GM12878 (cell line): ENCODE measurements around the gene SLC45A3. TPM values are rescaled to one million over a fixed set of nuclear protein-coding genes. Genes with fewer than 3 reads are reported as not detected.
A peak's percentile ranks its signal among the peaks of the same experiment; 100 is the strongest.

Experiments used
- EP300 ChIP-seq, 2 experiments: fragments of 150-350 bp in 1 of 2; IDR thresholded peaks; 2 replicates each; pipeline ENCODE4 v1.6.1; 2011 to 2012; ENCODE audit warnings: low read depth in 2 of 2, low read length in 2 of 2, borderline replicate concordance in 1 of 2, improper control_type of control experiment in 1 of 2, inconsistent platforms in 1 of 2; ENCODE audit not compliant: control insufficient read depth in 1 of 2
- FOXM1 ChIP-seq: IDR thresholded peaks from 2 replicates; pipeline ENCODE4 v1.6.1; 2012; ENCODE audit warnings: low read depth, mild to moderate bottlenecking, inconsistent platforms, low read length, moderate library complexity
- HDGF ChIP-seq: fragments of 450-650 bp; IDR thresholded peaks from 2 replicates; pipeline ENCODE4 v1.6.1; 2016; ENCODE audit warnings: antibody characterized with exemption
- IKZF1 ChIP-seq: fragments of 450-650 bp; conservative IDR thresholded peaks from 2 replicates; pipeline ENCODE4 v1.6.1; 2017; ENCODE audit warnings: antibody characterized with exemption, mild to moderate bottlenecking
- JUNB ChIP-seq: IDR thresholded peaks from 2 replicates; pipeline ENCODE4 v1.6.1; 2016; ENCODE audit warnings: antibody characterized with exemption, mild to moderate bottlenecking
- LARP7 ChIP-seq: fragments of 450-650 bp; IDR thresholded peaks from 2 replicates; pipeline ENCODE4 v1.6.1; 2017; ENCODE audit warnings: mild to moderate bottlenecking
- MEF2B ChIP-seq: fragments of 450-650 bp; IDR thresholded peaks from 2 replicates; pipeline ENCODE4 v1.6.1; 2018; ENCODE audit warnings: mild to moderate bottlenecking, moderate library complexity; ENCODE audit not compliant: partially characterized antibody, poor library complexity, severe bottlenecking
- MXI1 ChIP-seq: fragments of 150-350 bp; IDR thresholded peaks from 2 replicates; pipeline ENCODE4 v1.6.1; 2011; ENCODE audit warnings: low read depth, mild to moderate bottlenecking, inconsistent platforms, low read length, improper control_type of control experiment
- MYC ChIP-seq: IDR thresholded peaks from 2 replicates; pipeline ENCODE4 v1.6.1; 2011; ENCODE audit warnings: mild to moderate bottlenecking, low read length, moderate library complexity, inconsistent platforms; ENCODE audit not compliant: insufficient read depth, insufficient replicate concordance, insufficient read length, severe bottlenecking
- NBN ChIP-seq: fragments of 450-650 bp; IDR thresholded peaks from 2 replicates; pipeline ENCODE4 v1.6.1; 2016
- NFIC ChIP-seq: IDR thresholded peaks from 2 replicates; pipeline ENCODE4 v1.6.1; 2012; ENCODE audit warnings: low read depth, mild to moderate bottlenecking, inconsistent platforms, low read length, moderate library complexity
- NKRF ChIP-seq: fragments of 450-650 bp; conservative IDR thresholded peaks from 2 replicates; pipeline ENCODE4 v1.6.1; 2017; ENCODE audit warnings: mild to moderate bottlenecking, moderate library complexity
- POU2F2 ChIP-seq: IDR thresholded peaks from 3 replicates; pipeline ENCODE4 v1.6.1; 2011; ENCODE audit warnings: low read depth, mild to moderate bottlenecking, low read length, borderline replicate concordance
- RELA ChIP-seq: fragments of 450-650 bp; IDR thresholded peaks from 2 replicates; pipeline ENCODE4 v1.8.0; 2014; ENCODE audit warnings: borderline replicate concordance; ENCODE audit not compliant: partially characterized antibody
- SKIL ChIP-seq: fragments of 450-650 bp; IDR thresholded peaks from 2 replicates; pipeline ENCODE4 v1.6.1; 2017; ENCODE audit warnings: mild to moderate bottlenecking, low read depth, inconsistent platforms; ENCODE audit not compliant: poor library complexity, severe bottlenecking
- SMC3 ChIP-seq: IDR thresholded peaks from 2 replicates; pipeline ENCODE4 v1.6.1; 2011; ENCODE audit warnings: low read length, improper control_type of control experiment, borderline replicate concordance
- USF2 ChIP-seq: IDR thresholded peaks from 2 replicates; pipeline ENCODE4 v1.6.1; 2011; ENCODE audit warnings: low read depth, low read length, improper control_type of control experiment, borderline replicate concordance
- ZNF622 ChIP-seq: fragments of 450-650 bp; IDR thresholded peaks from 2 replicates; pipeline ENCODE4 v1.6.1; 2017; ENCODE audit warnings: mild to moderate bottlenecking, inconsistent platforms
- polyA plus RNA-seq, 11 experiments: library from polyadenylated mRNA; depleted of rRNA in 4 of 11; unstranded in 6 of 11; stranded (reverse) in 5 of 11; fragments of >200 nt; fragmentation: Nextera tagmentation in 4 of 11; fragmentation: Illumina TruSeq in 1 of 11; extraction: Ambion mirVana in 4 of 11; extraction: Trizol in 1 of 11; gene quantifications; 1 replicate in 1 of 11; 2 replicates in 10 of 11; pipeline versions ENCODE4 v1.2.1 to v1.2.3, GENCODE V29; 2011 to 2016; ENCODE audit warnings: inconsistent platforms in 2 of 11, missing spikeins in 2 of 11, low read depth in 1 of 11
- total RNA-seq, 4 experiments: library from RNA; depleted of rRNA in 3 of 4; stranded (reverse); fragments of >200 nt in 3 of 4; fragmentation: Illumina TruSeq in 1 of 4; extraction: Trizol in 1 of 4; gene quantifications; 2 replicates each; pipeline versions ENCODE4 v1.2.1 to v1.2.3, GENCODE V29; 2013 to 2021
- TF ChIP-seq, protein P1 (sequence below): fragments of 450-650 bp; formaldehyde crosslinking; IDR thresholded peaks from 2 replicates; pipeline ENCODE4 v1.5.0; 2022; ENCODE audit warnings: mild to moderate bottlenecking, missing genetic modification characterization
- TF ChIP-seq, protein P2 (sequence below): fragments of 450-650 bp; IDR thresholded peaks from 2 replicates; pipeline ENCODE4 v1.6.1; 2017; ENCODE audit warnings: low read depth, mild to moderate bottlenecking, moderate library complexity

The SLC45A3 gene
- total and polyA plus RNA-seq, 10 of the 15 experiments (the other 5 are each of a cell fraction or from before 2014, with no cell fraction given): 0.26 to 10.3 (median 4.1) TPM

DNA sequence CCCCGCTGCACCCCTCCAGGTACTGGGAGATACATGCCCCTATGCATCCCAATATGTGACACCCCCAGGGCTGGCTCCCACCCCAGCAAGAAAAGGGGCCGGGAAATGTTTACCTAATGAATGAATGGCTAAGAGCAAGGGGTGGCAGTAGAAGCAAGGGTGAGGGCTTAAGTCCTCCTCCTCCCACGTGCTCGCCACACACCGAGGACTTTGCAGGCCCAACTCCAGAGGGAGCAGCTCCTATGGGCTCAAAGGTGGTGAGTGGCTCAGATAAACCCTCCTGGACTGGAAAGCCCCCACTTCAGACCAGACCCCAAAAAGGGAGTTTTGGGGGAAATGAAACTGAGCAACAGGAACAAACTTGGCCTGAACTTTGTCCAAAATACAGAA lies 11.4 kb downstream of the SLC45A3 start (continued):
- TF ChIP-seq, protein P1, sequence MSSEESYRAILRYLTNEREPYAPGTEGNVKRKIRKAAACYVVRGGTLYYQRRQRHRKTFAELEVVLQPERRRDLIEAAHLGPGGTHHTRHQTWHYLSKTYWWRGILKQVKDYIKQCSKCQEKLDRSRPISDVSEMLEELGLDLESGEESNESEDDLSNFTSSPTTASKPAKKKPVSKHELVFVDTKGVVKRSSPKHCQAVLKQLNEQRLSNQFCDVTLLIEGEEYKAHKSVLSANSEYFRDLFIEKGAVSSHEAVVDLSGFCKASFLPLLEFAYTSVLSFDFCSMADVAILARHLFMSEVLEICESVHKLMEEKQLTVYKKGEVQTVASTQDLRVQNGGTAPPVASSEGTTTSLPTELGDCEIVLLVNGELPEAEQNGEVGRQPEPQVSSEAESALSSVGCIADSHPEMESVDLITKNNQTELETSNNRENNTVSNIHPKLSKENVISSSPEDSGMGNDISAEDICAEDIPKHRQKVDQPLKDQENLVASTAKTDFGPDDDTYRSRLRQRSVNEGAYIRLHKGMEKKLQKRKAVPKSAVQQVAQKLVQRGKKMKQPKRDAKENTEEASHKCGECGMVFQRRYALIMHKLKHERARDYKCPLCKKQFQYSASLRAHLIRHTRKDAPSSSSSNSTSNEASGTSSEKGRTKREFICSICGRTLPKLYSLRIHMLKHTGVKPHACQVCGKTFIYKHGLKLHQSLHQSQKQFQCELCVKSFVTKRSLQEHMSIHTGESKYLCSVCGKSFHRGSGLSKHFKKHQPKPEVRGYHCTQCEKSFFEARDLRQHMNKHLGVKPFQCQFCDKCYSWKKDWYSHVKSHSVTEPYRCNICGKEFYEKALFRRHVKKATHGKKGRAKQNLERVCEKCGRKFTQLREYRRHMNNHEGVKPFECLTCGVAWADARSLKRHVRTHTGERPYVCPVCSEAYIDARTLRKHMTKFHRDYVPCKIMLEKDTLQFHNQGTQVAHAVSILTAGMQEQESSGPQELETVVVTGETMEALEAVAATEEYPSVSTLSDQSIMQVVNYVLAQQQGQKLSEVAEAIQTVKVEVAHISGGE (CRISPR knock-in tag): no peak
- TF ChIP-seq POU2F2 (0 out of 3 replicates have a peak, but pooled peaks have one; percentile 17), USF2 (no peak; the same call in 1 of the 2 replicates), MEF2B (peak; percentile 51), ZNF622 (no peak), MXI1 (peak; percentile 80), LARP7 (no peak), IKZF1 (peak; percentile 92), RELA (peak; percentile 84), SMC3 (peak; percentile 31; the same call in 1 of the 2 replicates), MYC (no peak), NFIC (0 out of 2 replicates have a peak, but pooled peaks have one; percentile 30), HDGF (no peak), JUNB (no peak), FOXM1 (peak; percentile 48; the same call in 1 of the 2 replicates), NKRF (peak; percentile 31; the same call in 1 of the 2 replicates), SKIL (peak; percentile 14), EP300 (IDR thresholded peaks at IDR 0.05; ENCODE audit: borderline replicate concordance in 1 of 2, control insufficient read depth in 1 of 2, low read depth in 2 of 2, low read length in 2 of 2) (peak; percentile 22 to 61; a peak in 2 of 4 replicates), NBN (no peak; the same call in 1 of the 2 replicates)
- TF ChIP-seq, protein P2, sequence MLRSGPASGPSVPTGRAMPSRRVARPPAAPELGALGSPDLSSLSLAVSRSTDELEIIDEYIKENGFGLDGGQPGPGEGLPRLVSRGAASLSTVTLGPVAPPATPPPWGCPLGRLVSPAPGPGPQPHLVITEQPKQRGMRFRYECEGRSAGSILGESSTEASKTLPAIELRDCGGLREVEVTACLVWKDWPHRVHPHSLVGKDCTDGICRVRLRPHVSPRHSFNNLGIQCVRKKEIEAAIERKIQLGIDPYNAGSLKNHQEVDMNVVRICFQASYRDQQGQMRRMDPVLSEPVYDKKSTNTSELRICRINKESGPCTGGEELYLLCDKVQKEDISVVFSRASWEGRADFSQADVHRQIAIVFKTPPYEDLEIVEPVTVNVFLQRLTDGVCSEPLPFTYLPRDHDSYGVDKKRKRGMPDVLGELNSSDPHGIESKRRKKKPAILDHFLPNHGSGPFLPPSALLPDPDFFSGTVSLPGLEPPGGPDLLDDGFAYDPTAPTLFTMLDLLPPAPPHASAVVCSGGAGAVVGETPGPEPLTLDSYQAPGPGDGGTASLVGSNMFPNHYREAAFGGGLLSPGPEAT: peak; percentile 90
